GM19351 (cell line): ENCODE measurements around the gene CTXN3.
"Not testable (repeated sequence)": the region's sequence is repeated elsewhere in the genome, so short reads cannot be mapped to it uniquely, and the experiment has no call there.

Source experiments
- ATAC-seq: cut with Tn5 transposase; IDR thresholded peaks from one replicate; pipeline ENCODE4 v1.9.1; 2021; ENCODE audit warnings: mild to moderate bottlenecking, moderate library complexity; ENCODE audit not compliant: unreplicated experiment

CTXN3 gene

GRCh38 chr5:127650022-127650421 is 1.1 kb downstream of the CTXN3 start:
- no peak for ATAC-seq

- ATAC-seq: no peak
Measured at GRCh38 chr5:127650649-127651048, 1.8 kb downstream of the CTXN3 start.

- ATAC-seq: no peak
Measured at GRCh38 chr5:127652952-127653611, 4.2 kb downstream of the CTXN3 start.

GRCh38 chr5:127656825-127657224 is 7.9 kb downstream of the CTXN3 start:
- ATAC-seq: no peak

GRCh38 chr5:127660047-127660733 is 11.3 kb downstream of the CTXN3 start:
- ATAC-seq: no peak

- ATAC-seq: no peak
Measured at GRCh38 chr5:127664093-127664492, 15.2 kb downstream of the CTXN3 start.

GRCh38 chr5:127665641-127666040 is 16.8 kb downstream of the CTXN3 start:
- no peak for ATAC-seq

- ATAC-seq: no peak
Measured at GRCh38 chr5:127666043-127666716, 17.3 kb downstream of the CTXN3 start.

- ATAC-seq: no peak
Measured at GRCh38 chr5:127667926-127668325, 19.0 kb downstream of the CTXN3 start.

GRCh38 chr5:127671218-127671617 is 22.3 kb downstream of the CTXN3 start:
- ATAC-seq: no peak

- no peak for ATAC-seq
Measured at GRCh38 chr5:127673117-127673800, 24.4 kb downstream of the CTXN3 start.

GRCh38 chr5:127676951-127677350 is 28.1 kb downstream of the CTXN3 start:
- not testable (repeated sequence) for ATAC-seq

GRCh38 chr5:127679691-127680330 is 30.9 kb downstream of the CTXN3 start:
- not testable (repeated sequence) for ATAC-seq

GRCh38 chr5:127680595-127680994 is 31.7 kb downstream of the CTXN3 start:
- no peak for ATAC-seq

GRCh38 chr5:127683008-127683407 is 34.1 kb downstream of the CTXN3 start:
- no peak for ATAC-seq

- ATAC-seq: no peak
Measured at GRCh38 chr5:127684726-127685467, 36.0 kb downstream of the CTXN3 start.

- no peak for ATAC-seq
Measured at GRCh38 chr5:127685662-127686061, 36.8 kb downstream of the CTXN3 start.

- no peak for ATAC-seq
Measured at GRCh38 chr5:127686424-127686823, 37.5 kb downstream of the CTXN3 start.

- ATAC-seq: no peak
Measured at GRCh38 chr5:127694518-127695171, 45.8 kb downstream of the CTXN3 start.

- ATAC-seq: no peak
Measured at GRCh38 chr5:127695346-127695745, 46.5 kb downstream of the CTXN3 start.
